Measurements from ENCODE around the gene ERAS.

- TF ChIP-seq CTCF (IDR thresholded peaks at IDR 0.05; ENCODE audit: borderline replicate concordance, extremely low read depth, low read length, poor library complexity, severe bottlenecking) = no peak
- no peak for TF ChIP-seq EZH2 (IDR thresholded peaks at IDR 0.05; ENCODE audit: borderline replicate concordance, low read depth, low read length, severe bottlenecking)
These were observed 39.3 kb upstream of the ERAS start for GRCh38 chrX:48786825-48787504.
